Hippocampal formation (tissue), 2 donors: ENCODE data around the gene ACSF2.
A peak's percentile ranks its signal among the peaks of the same experiment; 100 is the strongest.

Source experiments
- DNase-seq, 2 donors: peaks; one replicate each; lab custom pipeline; 2025; lab: John Stamatoyannopoulos, UW

Gene ACSF2

DNA sequence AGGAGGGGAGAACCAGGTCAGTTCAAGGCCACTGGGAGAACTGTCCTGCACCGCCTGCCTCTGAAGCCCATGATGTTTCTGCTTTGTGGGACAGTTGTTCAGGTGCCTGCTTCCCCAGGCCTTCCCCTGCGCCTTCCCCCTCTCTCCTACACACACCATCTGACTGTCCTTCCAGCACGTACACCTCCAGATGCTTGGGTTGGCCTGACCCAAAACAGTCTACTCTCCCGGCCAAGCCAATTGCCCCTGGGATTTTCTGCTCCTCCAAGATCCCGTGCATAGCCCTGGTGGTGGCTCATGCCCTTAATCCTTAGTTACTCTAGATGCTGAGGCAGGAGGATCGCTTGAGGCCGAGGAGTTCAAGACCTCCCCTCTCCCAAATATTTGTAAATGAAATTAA, 52.0 kb downstream of the ACSF2 start:
- DNase-seq, result no peak

DNA sequence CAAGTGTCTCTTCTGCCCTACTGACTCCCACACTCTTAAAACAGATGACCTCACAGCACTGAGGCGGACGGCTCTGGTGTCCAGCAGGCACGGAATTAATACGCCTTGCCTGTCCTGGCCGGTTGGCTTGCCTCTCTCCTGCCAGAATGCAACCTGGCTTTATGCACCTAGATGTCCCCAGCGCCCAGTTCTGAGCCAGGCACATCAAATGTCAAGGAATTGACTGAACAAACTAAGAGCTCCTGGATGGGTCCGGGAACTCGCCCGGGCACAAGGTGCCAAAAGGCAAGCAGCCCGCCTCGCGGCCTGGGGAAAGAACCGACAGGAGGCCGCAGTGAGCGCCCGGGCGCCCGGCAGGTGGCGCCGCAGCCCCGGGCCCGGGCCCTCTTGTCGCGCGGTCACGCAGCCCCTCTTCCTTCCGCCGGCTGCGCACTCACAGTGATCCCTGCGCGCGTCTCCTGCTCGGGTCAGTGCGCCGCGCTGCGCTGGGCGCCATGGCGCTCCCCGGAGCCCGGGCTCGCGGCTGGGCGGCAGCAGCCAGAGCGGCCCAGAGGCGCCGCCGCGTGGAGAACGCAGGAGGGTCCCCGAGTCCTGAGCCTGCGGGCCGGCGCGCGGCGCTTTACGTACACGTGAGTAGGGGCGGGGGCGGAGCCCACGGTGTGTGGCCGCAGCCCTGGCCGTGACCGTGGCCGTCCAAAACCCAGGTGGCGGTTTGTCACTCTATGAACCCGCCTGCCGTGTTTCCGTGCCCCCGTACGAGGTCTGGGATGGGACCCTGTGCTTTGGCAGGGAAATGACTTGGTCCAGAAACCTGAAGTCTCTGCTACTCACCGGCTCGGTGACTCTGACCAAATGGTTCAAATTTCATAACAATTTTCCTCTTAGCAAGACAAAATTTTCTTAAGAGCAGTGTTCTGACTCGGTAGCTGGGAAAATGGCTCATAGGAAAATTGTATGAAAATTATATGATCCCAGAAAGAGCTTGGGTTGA, 52.7 kb downstream of the ACSF2 start, which contains the start of gene RSAD1:
RSAD1 (plus strand) TSS at position 470 of the 991 bp plus-strand sequence; CDS start at position 495, 25 bp downstream.
- DNase-seq, result peak; percentile 72 to 77

DNA sequence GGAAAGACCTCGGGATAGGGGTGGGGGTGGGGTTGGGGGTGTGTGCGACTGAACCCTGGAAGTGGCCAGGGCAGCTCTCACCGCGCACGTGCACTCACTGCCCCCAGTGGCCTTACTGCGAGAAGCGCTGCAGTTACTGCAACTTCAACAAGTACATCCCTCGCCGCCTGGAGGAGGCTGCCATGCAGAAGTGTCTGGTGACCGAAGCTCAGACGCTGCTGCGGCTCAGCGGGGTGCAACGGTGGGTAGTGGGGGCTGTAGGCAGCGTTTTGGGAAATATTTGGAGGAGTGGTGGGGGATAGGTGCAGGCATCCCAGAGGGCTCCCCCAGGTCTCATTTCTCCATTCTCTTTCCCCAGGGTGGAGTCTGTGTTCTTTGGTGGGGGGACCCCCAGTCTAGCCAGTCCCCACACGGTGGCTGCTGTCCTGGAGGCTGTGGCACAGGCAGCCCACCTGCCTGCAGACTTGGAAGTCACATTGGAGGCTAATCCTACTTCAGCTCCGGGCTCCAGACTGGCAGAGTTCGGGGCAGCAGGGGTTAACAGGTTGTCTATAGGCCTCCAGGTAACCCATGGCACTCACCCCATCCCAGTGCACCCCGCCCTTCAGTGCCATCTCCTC, 53.6 kb downstream of the ACSF2 start:
- no peak for DNase-seq

DNA sequence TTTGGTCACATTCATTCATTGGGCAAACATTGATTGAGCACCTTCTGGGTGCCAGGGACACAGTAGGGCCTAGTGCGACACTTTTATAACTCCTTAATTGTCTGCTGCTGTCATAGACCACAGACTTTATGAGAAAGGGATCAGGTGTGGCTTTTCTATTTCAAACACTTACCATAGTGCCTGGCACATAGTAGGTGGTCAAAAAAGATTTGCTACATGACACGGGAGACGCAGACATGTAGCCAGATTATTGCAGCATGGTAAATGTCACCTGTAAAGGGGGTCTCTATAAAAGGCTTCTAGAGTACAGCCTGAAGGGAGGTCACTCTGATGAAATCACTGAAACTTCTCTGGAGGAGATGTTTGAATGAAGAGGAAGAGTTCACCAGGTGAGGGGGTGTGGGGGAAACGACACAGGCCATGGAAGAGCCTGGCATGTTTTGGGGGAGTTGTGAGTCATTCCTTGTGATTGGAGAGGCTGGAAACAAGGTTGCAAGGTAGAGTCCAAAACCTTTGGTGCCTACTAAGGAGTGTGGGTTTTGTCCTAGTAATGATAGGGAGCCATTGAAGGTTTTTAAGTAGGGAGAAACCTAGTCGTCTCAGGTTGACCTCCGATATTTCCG, 54.2 kb downstream of the ACSF2 start:
- no peak for DNase-seq

DNA sequence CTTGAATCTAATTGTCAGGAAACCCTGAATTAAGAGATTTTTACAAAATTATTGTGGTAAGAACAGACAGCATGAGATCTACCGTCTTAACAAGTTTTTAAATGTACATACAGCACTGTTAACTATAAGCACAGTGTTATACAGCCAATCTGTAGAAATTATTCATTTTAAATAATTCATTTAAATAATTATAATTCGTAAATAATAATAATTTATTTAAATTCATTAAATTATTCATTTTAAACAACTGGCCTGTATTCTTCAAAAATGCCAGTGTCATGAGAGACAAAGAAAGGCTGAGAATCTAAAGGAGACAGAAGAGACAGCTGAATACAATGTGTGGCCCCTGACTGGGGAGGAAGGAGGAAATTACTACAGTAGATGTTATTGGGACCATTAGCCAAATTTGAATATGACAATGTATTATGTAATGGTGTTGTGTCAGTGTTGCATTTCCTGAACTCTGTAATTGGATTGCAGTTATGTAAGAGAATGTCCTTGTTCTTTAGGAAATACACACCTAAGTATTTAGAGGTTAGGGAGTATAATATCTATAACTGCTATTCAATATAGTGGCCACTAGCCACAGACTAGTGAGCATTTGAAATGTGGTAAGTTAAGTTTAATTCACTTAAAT, 55.0 kb downstream of the ACSF2 start:
- no peak for DNase-seq

DNA sequence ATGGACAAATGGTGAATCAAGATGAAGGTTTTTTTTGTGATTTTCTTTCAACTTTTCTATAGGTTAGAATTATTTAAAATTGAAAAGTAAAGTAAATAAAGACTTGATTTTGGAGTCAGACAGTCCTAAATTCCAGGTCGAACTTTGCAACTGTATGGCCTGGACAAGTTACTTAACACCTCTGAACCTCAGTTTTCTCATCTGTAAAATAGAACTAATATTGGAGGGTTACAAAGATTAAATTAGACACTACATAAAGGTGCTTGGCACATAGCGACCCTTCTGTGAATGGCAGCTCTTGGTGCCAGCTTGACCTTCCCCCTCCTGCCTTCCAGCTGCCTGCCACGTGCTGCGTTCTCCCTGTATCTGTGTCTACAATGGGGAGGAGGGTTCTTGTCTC, 55.6 kb downstream of the ACSF2 start:
- DNase-seq, result no peak

DNA sequence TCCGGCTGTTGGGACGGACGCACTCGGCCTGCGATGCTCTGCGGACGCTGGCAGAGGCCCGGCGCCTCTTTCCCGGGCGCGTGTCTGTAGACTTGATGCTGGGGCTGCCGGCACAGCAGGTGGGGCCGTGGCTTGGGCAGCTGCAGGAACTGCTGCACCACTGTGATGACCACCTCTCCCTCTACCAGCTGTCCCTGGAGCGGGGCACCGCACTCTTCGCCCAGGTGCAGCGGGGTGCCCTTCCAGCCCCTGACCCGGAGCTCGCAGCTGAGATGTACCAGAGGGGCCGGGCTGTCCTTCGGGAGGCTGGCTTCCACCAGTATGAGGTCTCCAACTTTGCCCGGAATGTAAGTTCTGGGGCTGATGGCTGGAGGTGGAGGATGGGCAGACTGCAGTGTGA, 56.1 kb downstream of the ACSF2 start:
- DNase-seq, result no peak

DNA sequence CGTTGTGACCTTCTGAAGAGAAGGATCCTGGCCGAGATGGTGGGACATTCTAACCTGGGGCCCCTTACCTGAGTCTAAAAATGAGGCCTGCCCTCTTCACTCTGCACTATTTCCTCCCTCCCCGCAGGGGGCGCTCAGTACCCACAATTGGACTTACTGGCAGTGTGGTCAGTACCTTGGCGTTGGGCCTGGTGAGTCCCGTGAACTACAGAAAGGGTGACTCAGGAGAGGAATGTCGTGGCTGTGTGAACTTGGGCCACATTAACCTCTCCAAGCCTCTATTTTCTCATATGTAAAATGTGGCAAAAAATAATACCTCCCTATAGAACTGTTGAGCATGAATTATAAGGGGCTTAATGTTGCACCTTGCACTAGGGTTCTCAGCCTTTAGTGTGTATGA, 56.5 kb downstream of the ACSF2 start:
- peak; percentile 84 to 89 for DNase-seq

DNA sequence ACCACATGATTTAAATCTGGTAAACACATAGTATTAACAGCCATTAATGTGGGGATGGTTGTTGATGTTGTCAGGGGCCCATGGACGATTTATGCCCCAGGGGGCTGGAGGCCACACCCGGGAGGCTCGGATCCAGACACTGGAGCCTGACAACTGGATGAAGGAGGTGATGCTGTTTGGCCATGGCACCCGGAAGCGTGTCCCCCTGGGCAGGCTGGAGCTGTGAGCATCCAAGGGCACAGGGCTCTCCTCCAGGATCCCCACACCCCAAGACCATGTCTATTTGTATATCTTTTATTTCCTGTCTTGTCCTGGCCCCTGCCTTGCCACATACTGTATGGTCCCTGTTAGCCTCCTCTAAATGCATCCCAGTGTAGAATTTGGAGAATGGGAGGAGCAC, 57.2 kb downstream of the ACSF2 start:
- DNase-seq, result no peak

DNA sequence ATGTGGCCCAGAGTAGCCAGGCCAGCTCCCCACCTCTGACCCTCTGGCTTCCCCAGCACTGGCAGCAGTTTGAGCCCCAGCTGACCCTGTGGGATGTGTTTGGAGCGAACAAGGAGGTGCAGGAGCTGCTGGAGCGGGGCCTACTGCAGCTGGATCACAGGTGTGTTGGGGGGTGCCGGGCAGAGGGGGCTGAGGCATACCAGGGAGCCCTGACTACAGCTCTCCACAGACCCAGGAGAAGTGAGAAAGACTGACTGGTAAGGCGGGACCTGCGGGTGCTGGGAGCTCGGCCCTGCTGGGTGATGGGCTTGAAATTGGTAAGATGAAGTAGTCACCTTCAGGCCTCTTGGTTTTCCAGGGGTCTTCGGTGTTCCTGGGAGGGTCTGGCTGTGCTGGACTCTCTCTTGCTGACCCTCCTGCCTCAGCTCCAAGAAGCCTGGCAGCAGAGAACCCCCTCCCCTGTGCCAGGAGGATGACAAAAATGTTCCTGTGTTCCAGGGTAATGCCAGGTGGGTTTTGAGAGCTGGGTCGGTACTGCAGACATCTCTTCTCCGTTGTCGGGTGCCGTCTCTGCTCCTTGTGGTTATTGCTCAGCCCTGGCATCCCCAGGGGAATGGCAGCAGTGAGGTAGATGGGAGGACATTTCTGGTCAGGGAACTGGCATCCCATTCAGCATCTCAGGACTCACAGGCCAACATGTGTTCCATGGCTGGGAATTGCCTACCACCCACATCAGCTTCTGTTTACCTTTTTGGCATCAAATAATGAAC, 58.6 kb downstream of the ACSF2 start:
- DNase-seq, result no peak

DNA sequence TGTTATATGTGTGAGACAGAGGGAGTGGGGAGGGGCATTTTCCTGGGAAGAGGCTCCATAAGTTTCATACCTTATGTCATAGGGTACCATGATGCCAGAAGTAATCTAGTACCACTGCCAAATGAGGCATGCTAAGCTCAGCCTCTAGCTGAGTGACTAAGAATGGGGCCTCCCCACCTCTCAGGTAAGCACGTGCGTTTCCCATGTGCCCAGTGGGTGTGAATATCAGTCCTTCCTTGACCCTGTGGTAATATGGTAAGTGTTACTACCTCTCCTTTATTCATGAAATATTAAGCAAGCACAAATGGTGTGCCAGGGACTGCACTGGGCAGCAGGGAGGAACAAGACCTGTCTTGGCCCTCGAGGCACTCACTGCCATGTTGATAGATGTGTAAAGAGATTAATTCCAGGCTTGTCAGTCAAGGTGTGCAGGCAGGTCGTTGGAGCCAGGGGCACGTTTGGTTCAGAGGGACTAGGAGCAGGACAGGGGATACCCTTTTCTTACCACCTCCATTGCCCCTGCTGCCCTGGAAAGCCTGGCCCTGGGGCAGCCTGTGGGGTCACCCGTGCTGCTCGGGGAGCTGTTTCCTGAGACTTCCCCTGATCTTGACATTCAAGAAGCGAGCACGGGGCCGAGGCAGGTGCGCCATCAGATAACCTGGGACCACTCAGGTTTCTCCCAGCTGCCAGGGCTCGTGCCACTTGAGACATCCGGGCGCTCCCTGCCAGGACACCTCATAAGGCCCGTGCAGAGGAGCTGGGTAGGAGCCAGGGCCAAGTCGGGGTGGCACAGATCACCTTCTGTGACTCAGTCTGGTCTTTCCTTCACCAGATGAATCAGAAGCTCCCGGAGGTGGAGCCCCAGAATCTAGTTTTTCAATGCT, 61.4 kb downstream of the ACSF2 start:
- DNase-seq, result no peak

DNA sequence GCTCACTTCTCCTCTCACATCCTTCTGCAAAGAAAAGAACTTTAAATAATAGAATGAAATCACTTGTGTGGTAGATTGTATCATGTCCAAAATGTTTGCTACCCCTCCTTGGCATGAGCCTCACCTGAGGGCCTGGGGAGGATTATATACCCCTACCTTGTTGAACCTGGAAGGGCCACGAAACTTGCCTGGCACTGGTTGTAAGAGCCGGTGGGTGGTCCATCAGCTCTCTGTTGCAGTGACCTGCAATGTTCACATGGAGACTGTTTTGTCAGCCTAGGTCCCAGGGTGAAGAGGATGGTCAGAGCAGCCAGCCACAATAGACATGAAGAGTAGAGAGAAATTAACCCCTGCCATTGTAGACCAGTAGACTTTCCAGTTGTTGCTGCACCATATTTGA, 62.9 kb downstream of the ACSF2 start:
- DNase-seq, result no peak

DNA sequence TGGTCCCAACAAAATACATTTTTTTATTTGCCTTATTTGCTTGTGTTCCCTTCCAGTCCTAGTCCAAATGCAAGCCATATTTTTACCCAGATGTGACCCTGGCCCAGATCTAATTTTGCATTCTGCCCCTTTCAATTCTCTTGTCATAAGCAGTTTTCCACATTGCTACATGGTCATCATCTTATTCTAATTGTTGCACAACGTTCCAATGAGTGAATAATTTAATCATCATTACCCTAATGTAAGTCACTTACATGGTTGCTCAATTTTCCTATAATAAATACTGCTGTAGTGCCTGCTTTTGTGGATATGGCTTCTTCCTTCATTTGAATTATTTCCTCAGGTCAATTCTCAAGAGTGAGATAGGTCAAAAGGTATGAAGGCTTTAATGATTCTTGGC, 65.5 kb downstream of the ACSF2 start:
- no peak for DNase-seq

DNA sequence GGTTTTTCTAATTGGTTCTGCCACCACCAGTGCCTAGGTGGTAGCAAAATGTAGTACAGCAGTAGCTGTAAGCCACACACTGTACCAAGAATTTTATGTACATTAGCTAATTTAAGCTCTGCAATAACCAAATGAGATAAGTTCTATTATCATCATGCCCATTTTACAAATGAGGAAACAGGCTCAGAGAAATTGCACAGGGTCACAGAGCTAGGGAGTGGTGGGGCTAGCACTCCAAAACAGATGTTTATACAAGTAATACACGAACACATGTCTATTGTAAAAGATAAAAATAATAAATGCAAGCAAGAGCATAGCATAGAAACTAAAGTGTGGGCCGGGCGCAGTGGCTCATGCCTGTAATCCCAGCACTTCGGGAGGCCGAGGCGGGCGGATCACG, 66.2 kb downstream of the ACSF2 start:
- DNase-seq, result no peak

DNA sequence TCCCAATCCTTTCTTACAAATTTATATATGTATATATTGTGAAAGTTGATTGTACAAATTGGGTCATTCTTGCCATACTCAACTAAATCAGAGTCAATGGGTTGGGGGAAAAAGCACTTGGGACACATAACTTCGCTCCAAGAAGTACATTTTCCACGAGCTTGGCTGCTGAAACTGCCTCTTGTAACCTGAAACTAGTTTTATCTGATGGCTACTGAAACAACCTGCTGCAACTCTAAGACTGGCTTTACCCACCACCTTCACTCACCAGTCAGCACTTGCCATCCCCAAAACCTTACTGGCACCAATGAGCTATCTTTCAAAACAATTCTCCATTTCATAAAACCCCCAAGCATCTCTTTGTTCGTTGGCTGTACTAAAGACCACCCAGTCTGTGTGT, 67.7 kb downstream of the ACSF2 start:
- no peak for DNase-seq

DNA sequence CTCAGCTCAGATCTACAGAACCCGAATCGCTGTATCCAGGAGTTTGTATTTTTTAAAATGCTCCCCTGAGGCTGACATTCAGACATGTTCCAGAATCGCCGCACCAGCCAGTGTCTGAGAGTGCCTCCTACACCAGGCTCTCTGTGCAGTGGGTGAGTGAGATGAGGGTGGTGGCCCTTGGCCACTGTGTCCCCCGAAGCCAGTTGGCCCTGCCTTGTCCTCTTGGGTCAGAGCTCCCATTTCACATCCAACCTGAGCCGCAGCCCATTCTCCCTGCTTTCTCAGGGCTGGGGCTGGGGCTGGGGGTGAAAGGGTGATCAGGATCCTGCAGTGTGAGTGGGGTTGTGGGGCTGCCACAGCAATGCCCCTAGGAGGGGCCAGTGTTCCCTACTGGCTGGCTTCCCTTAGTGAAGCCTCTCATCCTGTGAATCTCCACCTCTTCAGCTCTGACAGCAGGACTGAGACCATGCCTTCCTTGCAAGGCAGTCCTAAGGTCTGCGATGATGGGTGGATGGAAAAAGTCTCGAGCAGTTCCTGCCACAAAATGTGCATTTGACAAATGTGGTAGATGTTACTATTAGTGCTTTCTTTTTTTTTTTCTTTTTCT, 69.3 kb downstream of the ACSF2 start:
- DNase-seq, result no peak

DNA sequence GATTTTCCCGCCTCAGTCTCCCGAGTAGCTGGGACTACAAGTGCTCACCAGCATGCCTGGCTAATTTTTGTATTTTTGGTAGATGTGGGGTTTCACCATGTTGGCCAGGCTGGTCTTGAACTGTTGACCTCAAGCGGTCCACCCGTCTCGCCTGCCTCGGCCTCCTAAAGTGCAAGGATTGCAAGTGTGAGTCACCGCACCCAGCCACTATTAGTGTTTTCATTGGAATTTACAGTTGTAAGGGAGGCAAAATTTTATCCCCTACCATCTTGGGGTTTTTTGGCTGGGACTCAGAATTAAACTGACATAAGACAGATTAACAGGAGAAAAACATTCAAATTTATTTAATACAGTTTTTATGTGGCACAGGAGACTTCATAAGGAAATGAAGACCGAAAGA, 69.9 kb downstream of the ACSF2 start:
- DNase-seq, result no peak

DNA sequence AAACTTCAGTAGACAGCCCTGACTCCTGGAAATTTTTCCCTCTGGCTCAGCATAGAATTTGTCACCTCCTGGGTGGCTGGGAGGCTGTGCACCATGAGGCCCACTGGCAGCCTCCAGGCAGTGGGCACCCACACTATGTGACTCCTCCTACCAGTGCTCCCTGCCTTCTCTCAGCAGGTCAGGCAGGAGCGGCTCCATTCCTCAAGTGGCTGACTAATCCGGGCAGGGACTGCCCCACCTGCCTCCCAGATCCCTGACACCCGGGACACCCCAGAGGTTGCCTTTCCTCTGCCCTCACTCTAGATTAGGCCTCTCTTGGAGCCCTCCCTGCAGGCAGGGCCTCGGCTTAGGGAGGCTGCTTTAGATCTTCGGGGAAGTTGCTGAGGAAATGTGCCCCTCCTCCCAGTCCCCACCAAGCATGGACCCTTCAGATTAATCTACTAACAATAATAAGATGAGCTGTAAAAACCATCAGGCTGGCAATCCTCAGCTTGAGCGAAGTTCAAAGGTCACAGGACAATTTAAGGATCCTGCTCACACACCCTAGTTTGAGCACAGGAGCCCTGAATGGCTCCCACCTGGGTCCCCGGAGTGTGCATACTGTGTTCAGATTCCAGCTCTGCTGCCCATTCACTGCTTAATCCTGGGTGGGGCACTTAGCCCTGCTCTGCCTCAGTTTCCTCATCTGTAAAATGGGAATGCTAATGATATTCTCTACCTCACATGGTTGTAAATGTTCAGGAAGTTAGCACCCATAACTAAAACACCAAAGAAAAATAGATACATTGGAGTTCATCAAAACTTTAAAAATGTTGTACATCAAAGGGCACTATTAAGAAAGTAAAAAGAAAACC, 72.2 kb downstream of the ACSF2 start:
- no peak for DNase-seq

DNA sequence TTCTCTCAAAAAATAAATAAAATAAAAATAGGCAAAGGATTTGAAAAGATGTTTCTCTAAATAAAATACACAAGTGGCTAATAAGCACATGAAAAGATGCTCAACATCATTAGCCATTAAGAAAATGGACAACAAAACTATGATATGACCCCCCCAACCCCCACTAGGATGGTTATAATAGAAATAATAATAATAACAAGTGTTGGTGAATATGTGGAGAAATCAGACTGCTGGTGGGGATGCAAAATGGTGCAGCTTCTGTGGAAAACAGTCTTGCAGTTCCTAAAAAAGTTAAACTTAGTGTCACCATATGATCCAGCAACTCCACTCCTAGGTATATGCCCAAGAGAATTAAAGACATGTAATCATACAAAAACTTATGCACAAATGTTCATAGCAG, 73.3 kb downstream of the ACSF2 start:
- no peak for DNase-seq
